8988T (cell line): ENCODE measurements around the gene TRPC4AP.

Experiments used
- DNase-seq: peaks from one replicate; pipeline ENCODE4 v3.0.0; 2011

TRPC4AP gene

GRCh38 chr20:34983089-34983820 is 109.4 kb downstream of the TRPC4AP start:
- DNase-seq: no peak

GRCh38 chr20:34982270-34983088 is 110.1 kb downstream of the TRPC4AP start:
- DNase-seq: no peak

DNA sequence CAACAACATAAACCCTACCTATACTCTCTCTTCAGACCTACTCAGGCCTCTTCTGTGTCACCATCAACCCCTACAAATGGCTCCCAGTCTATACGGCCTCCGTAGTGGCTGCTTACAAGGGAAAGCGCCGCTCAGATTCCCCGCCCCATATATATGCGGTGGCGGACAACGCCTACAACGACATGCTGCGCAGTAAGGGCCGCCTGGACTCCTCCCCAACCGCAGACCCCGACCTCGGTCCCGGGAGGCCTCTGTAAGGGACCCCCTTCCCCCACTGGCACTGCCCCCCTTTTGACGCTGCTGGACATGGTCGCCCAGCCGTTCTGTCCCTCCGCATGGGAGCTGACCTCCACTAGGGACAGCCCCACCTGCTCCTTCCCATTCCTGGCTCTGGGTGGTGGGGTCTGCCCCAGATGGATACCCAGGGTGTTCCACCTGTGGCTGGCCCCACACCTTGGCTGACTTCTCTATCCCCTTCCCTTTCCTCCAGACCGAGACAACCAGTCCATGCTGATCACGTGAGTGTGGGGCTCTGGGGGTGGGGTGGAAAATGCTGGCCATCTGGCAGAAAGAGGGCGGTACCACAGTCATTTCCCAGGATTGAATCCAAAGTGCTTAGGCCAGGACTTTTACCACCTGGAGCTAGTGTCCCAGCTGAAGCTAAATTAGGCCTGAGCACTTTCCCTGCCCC is 111.9 kb downstream of the TRPC4AP start:
- no peak for DNase-seq

DNA sequence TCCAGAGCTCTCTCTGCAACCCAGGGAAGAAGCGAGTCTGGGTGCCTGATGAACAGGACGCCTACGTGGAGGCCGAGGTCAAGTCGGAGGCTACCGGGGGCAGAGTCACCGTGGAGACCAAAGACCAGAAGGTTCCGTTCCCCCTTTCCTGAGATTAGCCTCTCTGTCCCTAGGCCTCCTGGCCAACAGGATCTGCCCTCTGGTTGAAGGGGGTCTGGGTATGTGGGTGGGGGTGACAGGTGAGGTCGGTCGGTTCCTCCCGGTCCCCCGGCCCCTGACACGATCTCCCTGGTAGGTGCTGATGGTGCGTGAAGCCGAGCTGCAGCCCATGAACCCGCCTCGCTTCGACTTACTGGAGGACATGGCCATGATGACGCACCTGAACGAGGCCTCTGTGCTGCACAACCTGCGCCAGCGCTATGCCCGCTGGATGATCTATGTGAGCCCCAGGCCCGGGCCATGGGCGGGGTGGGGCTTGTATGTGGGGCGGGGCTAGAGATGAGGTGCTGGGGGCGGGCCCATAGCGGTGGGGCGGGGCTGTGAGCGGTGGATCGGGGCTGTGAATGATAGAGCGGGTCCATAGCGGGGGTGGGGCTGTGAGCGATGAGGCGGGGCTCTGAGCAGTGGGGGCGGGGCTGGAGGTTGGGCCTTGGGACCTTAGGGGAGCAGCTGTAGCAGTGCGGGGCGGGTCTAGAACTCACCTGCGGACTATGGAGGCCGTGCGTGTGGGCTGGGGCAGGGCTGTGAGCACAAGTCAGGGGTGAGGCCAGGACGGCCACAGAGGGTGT is 113.0 kb downstream of the TRPC4AP start:
- DNase-seq: no peak

DNA sequence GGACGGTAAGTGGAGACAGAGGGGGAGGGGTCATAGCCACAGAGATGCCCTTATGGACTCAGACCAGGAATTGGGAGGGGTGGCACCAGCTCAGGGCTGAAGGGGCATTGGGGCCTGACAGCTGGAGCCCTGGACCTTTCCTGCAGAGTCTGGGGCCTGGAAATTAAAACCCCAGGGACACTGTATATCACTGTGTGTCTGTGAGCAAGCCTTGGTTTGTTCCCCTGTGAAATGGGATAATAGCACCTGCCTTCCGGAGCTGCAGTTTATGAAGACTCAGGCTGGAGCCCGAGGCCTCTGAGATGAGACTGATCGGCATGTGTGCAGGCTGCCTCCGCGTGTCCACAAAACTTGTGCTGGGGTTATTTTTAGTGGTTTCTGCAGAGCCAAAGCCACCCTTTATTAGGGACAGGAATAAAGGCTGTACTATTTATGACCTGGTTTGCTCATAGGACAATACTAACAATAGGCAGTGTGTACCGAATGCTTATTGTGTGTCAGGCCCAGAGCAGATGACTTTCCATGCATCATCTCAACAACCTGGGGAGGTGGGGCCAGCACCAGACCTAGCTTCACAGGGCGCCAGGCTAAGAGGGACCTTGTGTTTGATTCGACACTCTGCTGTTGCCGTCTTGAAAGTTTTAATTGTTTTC is 114.4 kb downstream of the TRPC4AP start:
- no peak for DNase-seq

DNA sequence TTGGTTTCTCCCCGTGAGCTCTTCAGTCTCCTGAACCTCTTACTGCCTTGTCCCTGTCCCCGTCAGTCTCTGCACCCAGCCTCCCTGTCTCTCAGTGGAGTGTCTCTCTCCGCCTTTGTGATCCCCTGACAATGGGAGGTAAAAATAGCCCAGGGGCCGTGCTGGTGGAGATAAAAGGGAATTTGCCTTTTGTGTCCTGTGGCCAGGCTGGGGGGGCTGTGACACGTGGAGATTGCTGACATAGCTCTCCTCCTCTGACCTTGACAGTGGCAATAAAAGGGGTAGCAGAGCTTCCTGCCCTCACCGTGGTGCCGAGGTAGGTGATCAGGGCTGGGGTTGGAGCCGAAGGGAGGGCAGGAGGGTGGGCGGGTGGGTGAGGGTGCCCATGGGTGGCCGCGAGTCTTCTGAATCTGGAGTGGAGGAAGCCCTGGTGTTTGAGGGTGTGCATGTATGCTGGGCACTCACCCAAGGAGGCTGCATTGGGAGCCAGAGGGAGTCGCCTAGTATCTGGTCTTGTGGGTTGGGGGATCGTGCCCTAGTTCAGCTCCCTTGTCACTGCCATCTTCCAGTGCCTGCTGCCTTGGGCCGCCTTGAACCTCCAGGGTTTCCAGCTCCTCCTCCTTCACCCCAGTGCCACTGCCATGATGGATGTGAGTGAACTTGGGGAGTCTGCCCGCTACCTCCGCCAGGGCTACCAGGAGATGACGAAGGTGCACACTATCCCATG is 115.1 kb downstream of the TRPC4AP start:
- DNase-seq: no peak

- DNase-seq: no peak
These were observed 116.3 kb downstream of the TRPC4AP start for GRCh38 chr20:34976286-34976685.

DNA sequence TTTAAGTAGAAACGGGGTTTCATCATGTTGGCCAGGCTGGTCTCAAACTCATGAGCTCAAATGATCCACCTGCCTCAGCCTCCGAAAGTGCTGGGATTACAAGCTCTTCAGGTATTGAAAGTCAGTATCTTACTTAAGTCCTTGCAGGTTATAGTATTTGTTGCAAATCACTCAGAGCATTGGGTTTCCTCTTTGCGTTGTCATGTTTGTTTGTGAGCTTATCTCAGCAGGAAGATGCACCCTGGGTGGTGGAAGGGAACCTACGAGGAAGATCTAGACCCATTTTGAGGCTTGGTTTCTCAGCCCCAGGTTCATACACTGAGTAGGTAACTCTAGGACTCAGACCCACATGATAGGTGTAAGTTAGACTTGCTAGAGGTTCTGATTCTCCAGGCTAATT is 118.4 kb downstream of the TRPC4AP start:
- no peak for DNase-seq

DNA sequence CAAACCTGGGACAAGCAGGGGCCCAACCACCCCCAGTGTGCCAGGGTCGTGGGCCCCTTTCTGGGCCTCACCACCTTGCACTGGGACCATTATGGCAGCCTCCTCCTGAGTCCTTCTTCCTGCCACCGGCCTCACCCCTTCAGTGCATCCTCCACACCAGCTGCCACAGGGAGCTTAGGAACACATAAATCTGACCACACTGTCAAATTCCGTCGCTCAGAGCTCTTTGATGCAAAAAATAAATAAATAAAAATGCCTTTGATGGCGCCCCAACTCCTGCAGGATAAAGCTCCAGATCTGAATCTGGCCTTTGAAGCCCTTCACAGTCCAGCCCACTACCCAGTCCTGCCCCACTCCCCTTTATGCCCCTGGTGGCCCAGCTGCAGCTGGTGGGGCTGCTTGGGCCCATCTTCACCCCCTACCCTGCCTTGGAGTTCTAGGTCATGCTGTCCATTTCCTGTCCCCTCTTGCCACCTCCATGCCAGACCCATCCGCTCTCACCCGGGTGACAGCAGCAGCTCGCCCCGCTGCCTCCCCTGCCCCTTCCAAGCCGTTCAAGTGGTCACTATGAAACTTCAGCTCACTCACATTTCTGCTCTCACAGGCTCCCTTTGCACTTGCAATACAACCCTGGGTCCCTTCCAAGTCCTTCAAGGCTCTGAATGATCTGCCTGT is 120.9 kb downstream of the TRPC4AP start:
- DNase-seq: no peak

GRCh38 chr20:34970846-34971560 is 121.6 kb downstream of the TRPC4AP start:
- DNase-seq: no peak

DNA sequence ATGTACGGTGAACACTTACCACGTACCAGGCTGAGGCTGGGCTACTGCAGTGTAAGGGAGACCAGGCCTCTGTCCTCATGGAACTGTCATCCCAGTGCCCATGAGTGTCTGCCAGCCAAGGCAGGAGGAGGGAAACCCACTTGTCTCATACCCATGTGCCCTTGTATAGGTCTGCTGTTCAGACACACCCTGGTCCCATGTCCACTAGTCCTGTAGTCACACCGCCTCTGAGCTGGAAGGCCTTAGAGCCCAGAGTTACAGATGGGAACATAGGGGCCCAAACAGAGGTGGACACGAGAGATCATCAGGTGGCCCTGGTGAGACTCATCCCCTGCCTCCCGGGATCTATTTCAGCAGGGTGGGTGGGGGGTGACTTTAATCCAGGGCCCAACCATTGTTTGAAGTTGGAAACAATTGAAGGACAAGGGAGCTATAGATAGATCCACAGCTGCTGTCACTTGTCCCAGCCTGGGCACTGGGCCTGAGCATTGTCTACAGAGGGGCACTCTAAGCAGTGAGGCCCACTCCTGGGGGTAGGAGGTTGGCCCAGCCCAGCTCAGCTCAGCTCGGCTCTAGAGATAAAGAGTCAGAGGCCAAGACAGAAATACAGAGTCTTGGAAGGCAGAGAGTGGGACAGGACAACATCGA is 122.3 kb downstream of the TRPC4AP start:
- DNase-seq: no peak

DNA sequence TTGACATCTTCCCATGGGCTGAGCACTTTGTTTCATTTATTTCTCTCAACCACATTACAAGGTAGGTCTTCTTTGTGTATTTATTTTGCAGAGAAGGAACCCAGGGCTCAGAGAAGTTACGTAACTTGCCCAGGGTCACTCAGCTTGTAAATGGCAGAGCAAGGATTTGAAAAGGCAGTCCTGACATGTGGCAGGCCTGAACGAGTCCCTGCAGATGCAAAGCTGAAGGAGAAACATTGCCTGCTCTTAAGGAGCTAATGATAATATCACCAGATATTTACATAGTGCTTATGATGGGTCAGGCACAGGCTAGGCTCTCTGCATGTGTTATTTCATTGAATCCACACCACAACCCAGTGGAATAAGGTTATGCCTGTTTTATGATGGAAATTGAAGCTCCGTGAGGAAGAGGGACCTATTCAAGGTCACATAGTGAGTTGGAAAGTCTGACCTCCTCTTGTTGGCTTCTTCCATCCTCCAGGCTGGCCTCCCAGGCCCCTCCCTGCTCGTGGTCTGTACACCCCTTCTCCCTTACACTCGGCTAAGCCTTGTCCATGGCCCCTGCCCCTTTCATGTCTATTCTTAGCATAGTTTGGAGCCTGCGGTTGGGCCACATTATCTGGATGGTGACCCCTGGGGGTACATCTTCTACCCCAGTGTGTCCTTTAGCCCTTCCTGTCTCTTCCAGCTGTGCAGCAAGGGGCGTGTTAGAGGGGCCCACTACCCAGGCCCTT is 124.4 kb downstream of the TRPC4AP start:
- DNase-seq: no peak

- no peak for DNase-seq
These were observed 125.2 kb downstream of the TRPC4AP start for GRCh38 chr20:34967421-34967820.

- DNase-seq: no peak
These were observed 127.6 kb downstream of the TRPC4AP start for GRCh38 chr20:34965051-34965450.

- DNase-seq: no peak
These were observed 128.1 kb downstream of the TRPC4AP start for GRCh38 chr20:34964486-34964885.

DNA sequence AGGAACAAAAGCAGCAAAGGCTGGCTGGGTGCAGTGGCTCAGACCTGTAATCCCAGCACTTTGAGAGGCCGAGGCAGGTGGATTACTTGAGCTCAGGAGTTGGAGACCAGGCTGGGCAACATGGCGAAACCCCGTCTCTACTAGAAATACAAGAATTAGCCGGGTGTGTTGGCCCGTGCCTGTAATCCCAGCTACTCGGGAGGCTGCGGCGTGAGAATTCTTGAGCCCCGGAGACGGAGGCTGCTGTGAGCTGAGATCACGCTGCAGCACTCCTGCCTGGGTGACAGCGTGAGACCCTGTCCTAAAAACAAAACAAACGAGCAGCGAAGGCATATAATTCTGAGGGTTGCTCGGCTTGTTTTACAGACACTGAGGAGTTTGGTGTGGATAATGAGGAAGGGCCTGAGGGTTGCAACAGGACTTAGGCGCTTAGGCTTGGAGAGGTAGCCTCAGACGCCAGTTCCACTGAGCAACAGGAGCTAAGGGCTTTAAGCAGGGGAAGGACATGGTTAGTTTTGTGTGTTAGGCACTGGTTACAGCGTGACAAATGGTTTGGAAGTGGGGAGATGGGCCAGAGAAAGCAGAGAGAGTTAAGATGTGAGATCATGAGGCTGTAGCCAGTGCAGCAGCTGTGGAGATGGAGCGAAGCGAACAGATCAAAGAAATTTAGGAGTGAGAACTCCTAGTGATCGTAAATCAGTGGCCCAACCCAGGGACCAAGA is 135.7 kb downstream of the TRPC4AP start:
- DNase-seq: no peak

GRCh38 chr20:34956041-34956458 is 136.6 kb downstream of the TRPC4AP start:
- no peak for DNase-seq
